SU-DHL-6 (cell line): ENCODE data around the gene ZP1.

Source experiments
- H2AFZ ChIP-seq: fragments of 200-600 bp; sonication (generic); 2 replicates; pipeline ENCODE4 v1.6.1; 2014; ENCODE audit warnings: low read depth, mild to moderate bottlenecking, moderate library complexity, mixed read lengths, antibody characterized with exemption, low read length; ENCODE audit not compliant: severe bottlenecking
- H3F3A ChIP-seq: fragments of 200-600 bp; shearing (Covaris generic); 2 replicates; pipeline ENCODE4 v1.6.0; 2016; ENCODE audit warnings: antibody characterized with exemption, mild to moderate bottlenecking; ENCODE audit not compliant: insufficient read depth
- H3K27ac ChIP-seq: fragments of 200-600 bp; sonication (generic); 2 replicates; pipeline ENCODE4 v1.5.1; 2016; ENCODE audit warnings: low read depth, mild to moderate bottlenecking, low read length, moderate library complexity, mixed read lengths
- H3K27me3 ChIP-seq: fragments of 200-600 bp; sonication (generic), shearing (Covaris generic); 2 replicates; pipeline ENCODE4 v1.6.0; 2014; ENCODE audit warnings: mild to moderate bottlenecking, low read length
- H3K36me3 ChIP-seq: fragments of 200-600 bp; sonication (generic); 2 replicates; pipeline ENCODE4 v1.6.1; 2014; ENCODE audit warnings: mild to moderate bottlenecking, low read length, mixed read lengths
- H3K4me2 ChIP-seq: fragments of 300-600, 200-600 bp; shearing (Covaris generic), sonication (generic); 2 replicates; pipeline ENCODE4 v1.6.0; 2014; ENCODE audit warnings: low read length, low read depth, mild to moderate bottlenecking; ENCODE audit not compliant: poor library complexity, severe bottlenecking
- H3K4me3 ChIP-seq: fragments of 200-600 bp; sonication (generic); 2 replicates; pipeline ENCODE4 v1.5.1; 2014; ENCODE audit warnings: antibody characterized with exemption, low read length, mild to moderate bottlenecking, mixed read lengths; ENCODE audit not compliant: insufficient read depth, poor library complexity, severe bottlenecking
- H3K79me2 ChIP-seq: fragments of 200-600 bp; sonication (generic); 2 replicates; pipeline ENCODE4 v1.6.1; 2014; ENCODE audit warnings: mild to moderate bottlenecking, low read length, moderate library complexity; ENCODE audit not compliant: insufficient read depth
- H3K9ac ChIP-seq: fragments of 200-600 bp; sonication (generic); 2 replicates; pipeline ENCODE4 v1.7.0; 2014; ENCODE audit warnings: mild to moderate bottlenecking, low read length
- H3K9me2 ChIP-seq: fragments of 200-600 bp; sonication (generic); replicated peaks from 2 replicates; pipeline ENCODE4 v1.6.1; 2014; ENCODE audit warnings: low read length; ENCODE audit not compliant: insufficient read depth
- H3K9me3 ChIP-seq: fragments of 200-600 bp; sonication (generic); 2 replicates; pipeline ENCODE4 v1.6.1; 2014; ENCODE audit warnings: low read length, mixed read lengths; ENCODE audit not compliant: insufficient read depth
- H4K20me1 ChIP-seq: fragments of 200-600 bp; sonication (generic); 2 replicates; pipeline ENCODE4 v1.6.1; 2014; ENCODE audit warnings: low read depth, mild to moderate bottlenecking, antibody characterized with exemption, low read length, moderate library complexity, mixed read lengths
- EZH2phosphoT487 ChIP-seq: fragments of 200-600 bp; sonication (generic), shearing (Covaris generic); conservative IDR thresholded peaks from 2 replicates; pipeline ENCODE4 v1.6.1; 2018; ENCODE audit warnings: mild to moderate bottlenecking, antibody characterized with exemption, low read length, moderate library complexity, mixed read lengths
- TF ChIP-seq, protein P1 (sequence below): fragments of 200-600 bp; sonication (generic); IDR thresholded peaks from one replicate; pipeline ENCODE4 v1.5.1; 2017; ENCODE audit warnings: antibody characterized with exemption, mild to moderate bottlenecking, low read length, moderate library complexity; ENCODE audit not compliant: insufficient read depth, poor library complexity, severe bottlenecking

ZP1 gene

DNA sequence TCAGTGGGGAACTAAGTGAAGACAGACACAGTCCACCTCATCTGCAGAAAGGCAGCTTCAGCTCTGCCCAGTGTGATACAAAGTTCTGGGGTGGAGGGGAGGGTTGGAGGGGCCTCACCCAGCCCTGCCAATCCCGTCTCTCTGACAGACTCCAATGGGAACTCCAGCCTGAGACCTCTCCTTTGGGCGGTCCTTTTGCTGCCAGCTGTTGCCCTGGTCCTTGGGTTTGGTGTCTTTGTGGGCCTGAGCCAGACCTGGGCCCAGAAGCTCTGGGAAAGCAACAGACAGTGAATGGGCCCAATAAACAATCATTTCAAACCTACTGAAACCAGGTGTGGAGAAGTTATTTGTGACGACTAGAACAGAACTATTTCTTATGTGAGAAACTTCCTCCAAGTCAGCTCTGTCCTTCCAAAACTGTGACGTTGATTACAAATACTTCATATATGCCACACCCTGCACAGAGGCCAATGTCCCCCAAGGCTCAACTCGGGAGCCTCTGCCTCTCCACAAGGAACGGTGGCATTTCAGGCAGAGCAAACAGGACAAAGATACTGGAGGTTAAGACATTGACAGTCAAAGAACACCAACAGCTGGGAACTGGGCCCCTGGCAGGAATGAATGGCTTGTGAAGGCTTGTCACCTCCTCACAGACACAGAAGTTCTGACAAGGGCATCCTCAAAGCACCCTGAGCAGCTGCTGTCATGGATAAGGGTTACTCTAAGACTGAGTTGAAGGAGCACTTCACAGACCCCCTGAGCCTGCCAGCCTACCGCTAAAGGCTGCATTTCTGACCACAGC, 8.2 kb downstream of the ZP1 start:
- Histone ChIP-seq H3K79me2 (no peaks in the 10 kb centered on the region), H3K9me2 (no peaks in the 10 kb centered on the region), H3K4me2 (no peak overlapping the region), H3K4me3 (no peak overlapping the region), H2AFZ (no peak overlapping the region), H3K9ac (no peak overlapping the region), H3K27me3 (no peaks in the 10 kb centered on the region), H3F3A (no peaks in the 10 kb centered on the region), H4K20me1 (no peaks in the 10 kb centered on the region), H3K27ac (no peak overlapping the region), H3K36me3 (no peaks in the 10 kb centered on the region; the same call in 1 of the 2 replicates), H3K9me3 (no peaks in the 10 kb centered on the region)
- TF ChIP-seq, protein P1, sequence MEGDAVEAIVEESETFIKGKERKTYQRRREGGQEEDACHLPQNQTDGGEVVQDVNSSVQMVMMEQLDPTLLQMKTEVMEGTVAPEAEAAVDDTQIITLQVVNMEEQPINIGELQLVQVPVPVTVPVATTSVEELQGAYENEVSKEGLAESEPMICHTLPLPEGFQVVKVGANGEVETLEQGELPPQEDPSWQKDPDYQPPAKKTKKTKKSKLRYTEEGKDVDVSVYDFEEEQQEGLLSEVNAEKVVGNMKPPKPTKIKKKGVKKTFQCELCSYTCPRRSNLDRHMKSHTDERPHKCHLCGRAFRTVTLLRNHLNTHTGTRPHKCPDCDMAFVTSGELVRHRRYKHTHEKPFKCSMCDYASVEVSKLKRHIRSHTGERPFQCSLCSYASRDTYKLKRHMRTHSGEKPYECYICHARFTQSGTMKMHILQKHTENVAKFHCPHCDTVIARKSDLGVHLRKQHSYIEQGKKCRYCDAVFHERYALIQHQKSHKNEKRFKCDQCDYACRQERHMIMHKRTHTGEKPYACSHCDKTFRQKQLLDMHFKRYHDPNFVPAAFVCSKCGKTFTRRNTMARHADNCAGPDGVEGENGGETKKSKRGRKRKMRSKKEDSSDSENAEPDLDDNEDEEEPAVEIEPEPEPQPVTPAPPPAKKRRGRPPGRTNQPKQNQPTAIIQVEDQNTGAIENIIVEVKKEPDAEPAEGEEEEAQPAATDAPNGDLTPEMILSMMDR, result no peak
- TF ChIP-seq EZH2phosphoT487, result no peak

DNA sequence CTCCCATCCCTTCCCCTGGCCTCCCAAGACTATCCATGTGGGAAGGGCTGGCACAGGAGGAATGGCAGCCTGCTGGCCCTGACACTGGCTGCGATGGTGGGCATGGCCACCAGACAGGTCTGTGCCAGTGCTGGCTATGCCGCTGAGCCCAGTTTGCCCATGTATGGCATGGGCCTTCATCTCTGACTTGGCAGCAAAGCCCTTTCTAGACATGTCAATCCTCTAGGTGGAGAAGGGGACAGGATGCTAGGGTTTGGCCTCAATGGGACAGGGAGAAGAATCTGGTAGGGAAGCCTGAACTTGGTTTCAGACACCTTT, 8.8 kb downstream of the ZP1 start:
- Histone ChIP-seq H3K9me2 (no peaks in the 10 kb centered on the region), H3K4me2 (no peak overlapping the region), H3K4me3 (no peak overlapping the region), H3K79me2 (no peaks in the 10 kb centered on the region), H3K36me3 (no peaks in the 10 kb centered on the region; the same call in 1 of the 2 replicates), H3K27ac (no peak overlapping the region), H3K27me3 (no peaks in the 10 kb centered on the region), H3K9ac (no peak overlapping the region), H3K9me3 (no peaks in the 10 kb centered on the region), H4K20me1 (no peaks in the 10 kb centered on the region), H2AFZ (no peak overlapping the region), H3F3A (no peaks in the 10 kb centered on the region)
- TF ChIP-seq, protein P1, result no peak
- no peak for TF ChIP-seq EZH2phosphoT487

DNA sequence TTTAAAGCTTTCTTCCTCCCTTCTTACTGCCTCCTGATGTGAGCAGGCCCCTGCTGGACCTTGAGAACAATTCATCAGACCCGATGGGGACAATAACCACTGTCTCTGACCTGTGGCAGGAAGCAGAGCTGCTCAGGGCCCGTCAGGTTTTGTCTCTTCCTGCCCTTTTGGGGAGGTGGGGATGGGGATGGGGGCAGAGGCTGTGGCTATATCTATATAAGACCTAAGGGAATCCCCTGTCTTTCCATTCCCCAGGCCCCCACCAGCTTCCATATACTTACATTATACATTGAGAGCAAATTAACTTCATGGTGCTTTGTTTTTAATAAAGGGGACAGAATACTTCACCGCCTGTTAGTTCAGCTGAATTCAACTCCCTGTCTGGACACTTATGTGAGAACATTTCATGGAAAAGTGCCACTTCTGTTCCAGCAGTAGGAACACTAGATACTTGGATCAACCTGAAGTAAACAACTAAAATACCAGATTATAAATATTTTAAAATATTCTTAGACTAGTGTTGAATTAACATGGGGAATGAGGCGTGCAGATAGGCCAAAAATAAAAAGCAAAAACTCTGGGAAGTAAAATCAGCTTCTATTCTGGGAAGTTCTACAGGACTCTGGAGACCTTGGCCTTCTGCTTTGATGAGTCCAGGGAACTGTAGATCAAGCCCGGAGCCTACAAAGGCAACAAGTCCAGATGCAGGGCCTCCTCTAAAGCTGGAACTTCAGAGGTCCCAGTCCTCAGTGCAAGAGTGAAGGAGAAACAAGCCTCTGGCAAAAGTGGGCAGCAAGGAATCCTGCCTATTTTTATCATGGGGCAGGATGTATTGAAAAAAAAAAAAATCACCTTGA, 11.1 kb downstream of the ZP1 start:
- H3K9me3 ChIP-seq, result no peaks in the 10 kb centered on the region
- H3K79me2 ChIP-seq, result no peaks in the 10 kb centered on the region
- no peaks in the 10 kb centered on the region; the same call in 1 of the 2 replicates for H3K36me3 ChIP-seq
- no peak overlapping the region for H3K4me2 ChIP-seq
- no peaks in the 10 kb centered on the region for H3K9me2 ChIP-seq
- no peak overlapping the region for H3K27ac ChIP-seq
- H3K4me3 ChIP-seq, result no peak overlapping the region
- H3K9ac ChIP-seq, result no peak overlapping the region
- H2AFZ ChIP-seq, result no peak overlapping the region
- H3F3A ChIP-seq, result no peaks in the 10 kb centered on the region
- H4K20me1 ChIP-seq, result no peaks in the 10 kb centered on the region
- no peak for TF ChIP-seq EZH2phosphoT487
- TF ChIP-seq, protein P1, result no peak
- H3K27me3 ChIP-seq, result no peaks in the 10 kb centered on the region
